HL-60 (cell line): ENCODE measurements around the gene PRSS27.

Source experiments
- CTCF ChIP-seq: IDR thresholded peaks from one replicate; pipeline ENCODE4 v1.5.1; 2011; ENCODE audit warnings: low read length, control low read depth, inconsistent platforms; ENCODE audit not compliant: insufficient read depth
- POLR2AphosphoS5 ChIP-seq: IDR thresholded peaks from 2 replicates; pipeline ENCODE4 v1.6.1; 2012; ENCODE audit warnings: low read depth

DNA sequence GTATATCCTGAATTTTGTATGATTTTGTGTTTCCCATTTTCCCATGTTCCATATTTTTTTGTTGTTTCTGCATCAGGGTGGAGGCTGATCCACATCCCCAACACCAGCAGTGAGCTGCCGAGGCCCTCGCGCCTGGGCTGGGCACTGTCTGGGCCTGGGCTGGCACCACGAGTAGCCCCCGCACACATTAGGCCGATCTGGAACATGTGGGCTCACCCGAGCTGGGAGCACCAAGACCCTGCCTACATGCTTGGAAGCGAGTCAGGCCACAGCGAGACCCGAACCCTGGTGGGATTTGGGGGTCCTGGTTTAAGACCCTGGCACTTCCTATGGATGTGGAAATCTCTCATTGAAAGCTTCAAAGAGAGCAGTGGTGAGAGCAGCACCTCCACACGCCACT is 29.2 kb downstream of the PRSS27 start:
- no peak for TF ChIP-seq CTCF
- TF ChIP-seq POLR2AphosphoS5 = no peak
